ENCODE measurements around the gene ZDHHC4.
A peak's percentile ranks its signal among the peaks of the same experiment; 100 is the strongest.
"Not testable (repeated sequence)": the region's sequence is repeated elsewhere in the genome, so short reads cannot be mapped to it uniquely, and the experiment has no call there.

The ZDHHC4 gene

DNA sequence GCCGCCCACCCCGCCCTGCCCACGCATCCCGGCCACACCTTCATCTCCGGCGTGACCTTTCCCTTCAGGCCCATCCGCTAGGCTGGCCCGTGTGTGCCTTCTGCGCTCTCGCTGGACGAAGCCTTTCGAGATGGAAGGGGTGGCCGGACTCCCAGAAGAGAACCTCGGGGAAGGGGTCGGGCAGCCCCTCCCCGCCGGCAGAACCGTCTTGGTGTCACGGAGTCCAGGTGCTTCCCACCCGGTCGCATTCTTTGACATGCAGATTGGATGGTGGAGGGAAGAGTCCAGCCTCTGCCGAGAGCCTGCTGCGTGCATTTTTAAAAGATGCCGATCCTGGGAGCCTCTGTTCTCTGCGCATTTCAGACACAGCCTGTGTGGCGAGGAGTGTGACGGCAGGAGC is 30.8 kb downstream of the ZDHHC4 start:
- DNase-seq = no peak

GRCh38 chr7:6608794-6609193 is 31.5 kb downstream of the ZDHHC4 start:
- DNase-seq = no peak

DNA sequence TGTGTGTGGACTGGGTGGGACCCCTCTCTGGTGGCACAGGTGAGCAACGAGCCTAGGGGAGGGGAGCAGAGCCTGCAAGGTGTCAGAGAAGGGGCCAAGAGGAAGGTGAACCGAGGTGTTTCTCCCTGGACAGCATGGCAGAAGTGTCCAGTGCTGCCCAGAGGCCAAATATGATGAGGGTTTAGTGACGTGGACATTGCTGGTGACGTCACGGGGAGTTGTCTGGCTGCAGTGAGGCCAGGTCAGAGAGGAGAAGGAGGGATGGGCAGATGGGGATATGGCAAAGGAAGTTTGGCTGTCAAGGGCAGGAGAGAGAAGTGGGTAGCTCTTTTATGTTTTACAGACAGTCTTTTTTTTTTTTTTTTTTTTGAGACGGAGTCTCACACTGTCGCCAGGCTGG is 35.6 kb downstream of the ZDHHC4 start:
- DNase-seq = no peak

- no peak for DNase-seq
Measured at GRCh38 chr7:6613706-6614105, 36.5 kb downstream of the ZDHHC4 start.

DNA sequence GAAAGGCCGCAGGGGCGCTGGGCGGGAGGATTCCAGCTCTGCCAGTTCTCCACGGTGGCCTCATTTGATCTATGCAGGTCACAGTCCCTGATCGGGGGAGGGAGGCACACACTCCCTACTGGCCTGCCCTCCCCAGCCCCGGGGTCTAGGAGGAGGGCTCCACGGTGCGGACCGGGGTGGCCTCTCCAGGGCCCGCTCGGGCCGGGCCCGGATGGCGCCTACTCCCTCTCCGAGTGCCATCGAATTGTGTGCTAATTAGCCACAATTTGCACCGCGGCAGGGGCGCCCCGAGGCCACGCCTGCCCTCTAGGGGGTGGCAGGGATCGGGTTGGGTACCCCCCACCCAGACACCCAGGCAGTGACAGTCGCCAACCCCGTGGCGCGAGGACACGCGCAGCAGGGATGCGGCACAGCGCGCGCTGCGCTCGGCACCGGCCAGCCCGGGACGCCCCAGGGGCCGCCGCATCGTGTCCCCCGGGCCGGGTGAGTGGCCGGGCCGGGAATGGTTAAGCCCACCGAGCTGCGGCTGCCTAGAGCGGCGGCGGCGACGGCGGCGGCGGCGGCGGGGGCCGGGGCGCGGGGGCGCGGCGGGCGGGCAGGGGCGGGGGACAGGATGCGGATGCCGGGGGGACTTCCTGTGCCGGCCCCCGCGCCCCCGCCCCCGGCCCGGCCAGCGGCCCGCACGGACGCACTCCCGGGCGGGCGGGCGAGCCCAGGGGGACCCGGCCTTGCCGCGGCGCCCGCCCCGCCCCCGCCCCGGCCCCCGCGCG is 37.9 kb downstream of the ZDHHC4 start, which contains the start of gene ZNF853:
ZNF853 (plus strand) TSS at position 658 of the 770 bp plus-strand sequence. CDS start 565 bp downstream, outside the sequence.
- DNase-seq = peak; percentile 31

- DNase-seq = peak; percentile 16
Measured at GRCh38 chr7:6615723-6616555, 38.7 kb downstream of the ZDHHC4 start.

DNA sequence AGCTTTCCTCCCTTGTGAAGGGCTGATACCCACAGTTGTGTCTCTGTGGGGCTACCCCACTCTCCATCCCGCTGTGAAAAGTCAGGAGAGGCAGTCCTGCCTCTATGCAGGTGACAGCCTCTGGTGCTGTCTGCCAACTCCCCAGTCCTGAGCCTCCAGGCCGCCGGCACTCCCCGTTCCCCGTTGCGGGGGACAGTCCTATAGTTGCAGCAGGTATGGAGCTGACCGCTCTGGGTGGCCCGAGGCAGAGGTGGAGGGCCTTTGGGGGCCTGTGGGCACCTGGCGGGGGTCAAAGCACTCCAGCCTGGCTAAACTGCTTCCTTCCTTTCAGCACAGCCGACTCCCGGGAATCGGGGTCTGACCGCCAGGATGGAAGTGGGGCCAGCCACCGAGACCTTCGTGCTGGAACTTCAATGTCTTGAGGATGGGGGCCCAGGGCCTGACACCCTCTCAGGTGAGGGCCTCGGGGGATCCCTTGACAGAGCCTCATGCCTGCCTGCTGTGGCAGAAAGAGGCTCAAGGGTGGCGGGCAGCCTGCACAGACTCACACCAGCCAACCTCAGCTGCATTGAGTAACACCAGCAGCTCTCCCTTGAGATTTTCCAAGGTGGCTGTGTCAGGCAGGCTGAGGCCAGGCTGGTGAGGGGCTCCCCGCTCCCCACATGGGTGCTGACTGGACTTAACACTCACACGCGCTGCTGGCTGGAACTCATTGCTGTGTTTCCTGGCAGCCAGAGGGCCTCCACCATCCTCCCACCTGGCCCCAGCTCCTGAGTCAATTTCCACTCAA is 39.8 kb downstream of the ZDHHC4 start:
- DNase-seq = no peak

DNA sequence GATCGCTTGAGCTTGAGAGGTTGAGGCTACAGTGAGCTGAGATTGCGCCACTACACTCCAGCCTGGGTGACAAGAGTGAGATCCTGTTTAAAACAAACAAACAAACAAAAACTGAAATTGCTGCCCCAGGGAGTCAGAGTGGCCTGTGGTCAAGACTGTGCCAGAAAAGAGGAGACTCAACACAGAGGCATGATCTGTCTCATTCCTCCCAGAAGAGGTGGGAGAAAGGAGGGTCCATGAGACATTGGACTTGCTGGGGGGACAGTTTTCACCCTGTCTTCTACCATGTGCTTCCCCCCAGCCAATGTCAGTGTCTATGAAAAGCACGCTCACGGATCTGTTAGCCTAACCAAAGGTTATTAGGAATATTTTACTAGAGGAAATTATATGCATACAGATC is 41.4 kb downstream of the ZDHHC4 start:
- DNase-seq = no peak

- no peak for DNase-seq
Measured at GRCh38 chr7:6619961-6620360, 42.7 kb downstream of the ZDHHC4 start.

DNA sequence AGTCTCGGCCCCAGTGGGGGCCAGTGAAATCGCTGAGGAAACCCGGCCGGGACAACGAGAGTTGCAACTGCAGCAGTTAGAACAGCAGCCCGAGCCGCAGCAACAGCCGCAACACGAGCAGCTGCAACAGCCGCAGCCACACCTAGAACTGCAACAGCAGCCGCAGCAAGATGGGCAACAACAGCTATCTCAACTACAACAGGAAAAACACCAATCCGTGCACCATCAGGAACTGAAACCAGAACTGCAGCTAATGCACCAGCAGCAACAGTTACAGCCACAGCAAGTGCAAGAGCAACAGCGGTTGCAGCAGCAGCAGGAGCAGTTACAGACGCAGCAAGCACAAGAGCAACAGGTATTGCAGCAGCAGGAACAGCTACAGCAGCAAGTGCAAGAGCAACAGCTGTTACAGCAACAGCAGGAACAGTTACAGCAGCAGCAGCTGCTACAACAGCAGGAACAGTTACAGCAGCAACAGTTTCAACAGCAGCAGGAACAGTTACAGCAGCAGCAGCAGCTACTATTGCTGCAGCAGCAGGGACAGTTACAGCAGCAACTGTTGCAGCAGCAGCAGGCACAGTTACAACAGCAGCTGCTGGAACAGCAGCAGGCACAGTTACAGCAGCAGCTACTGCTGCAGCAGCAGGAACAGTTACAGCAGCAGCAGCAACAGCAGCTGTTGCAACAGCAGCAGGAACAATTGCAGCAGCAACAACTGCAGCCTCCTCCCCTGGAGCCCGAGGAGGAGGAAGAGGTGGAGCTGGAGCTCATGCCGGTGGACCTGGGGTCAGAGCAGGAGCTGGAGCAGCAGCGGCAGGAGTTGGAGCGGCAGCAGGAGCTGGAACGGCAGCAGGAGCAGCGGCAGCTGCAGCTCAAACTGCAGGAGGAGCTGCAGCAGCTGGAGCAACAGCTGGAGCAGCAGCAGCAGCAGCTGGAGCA is 44.2 kb downstream of the ZDHHC4 start:
- DNase-seq = no peak

- no peak for DNase-seq
Measured at GRCh38 chr7:6622134-6622710, 45.0 kb downstream of the ZDHHC4 start.

- peak; percentile 18 for DNase-seq
Measured at GRCh38 chr7:6623589-6624245, 46.5 kb downstream of the ZDHHC4 start.

- no peak for DNase-seq
Measured at GRCh38 chr7:6624246-6624611, 47.0 kb downstream of the ZDHHC4 start.

DNA sequence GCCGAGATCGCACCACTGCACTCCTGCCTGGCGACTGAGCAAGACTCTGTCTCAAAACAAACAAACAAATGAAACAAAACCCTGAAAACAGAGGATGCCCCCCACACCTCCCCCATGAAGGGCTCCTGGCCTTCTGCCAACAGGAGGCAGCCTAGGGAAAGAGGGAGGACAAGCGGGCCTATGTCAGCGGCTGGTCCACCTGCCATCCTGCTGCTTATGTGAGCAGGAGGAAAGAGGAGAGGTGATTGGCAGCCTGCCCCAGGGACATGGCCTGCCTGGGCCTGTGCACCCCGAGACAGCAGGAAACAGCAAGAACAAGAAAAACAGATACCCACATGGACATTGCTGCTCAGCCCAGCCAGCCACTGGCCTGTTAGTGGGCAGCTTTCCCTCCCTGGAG is 50.8 kb downstream of the ZDHHC4 start:
- DNase-seq = no peak

DNA sequence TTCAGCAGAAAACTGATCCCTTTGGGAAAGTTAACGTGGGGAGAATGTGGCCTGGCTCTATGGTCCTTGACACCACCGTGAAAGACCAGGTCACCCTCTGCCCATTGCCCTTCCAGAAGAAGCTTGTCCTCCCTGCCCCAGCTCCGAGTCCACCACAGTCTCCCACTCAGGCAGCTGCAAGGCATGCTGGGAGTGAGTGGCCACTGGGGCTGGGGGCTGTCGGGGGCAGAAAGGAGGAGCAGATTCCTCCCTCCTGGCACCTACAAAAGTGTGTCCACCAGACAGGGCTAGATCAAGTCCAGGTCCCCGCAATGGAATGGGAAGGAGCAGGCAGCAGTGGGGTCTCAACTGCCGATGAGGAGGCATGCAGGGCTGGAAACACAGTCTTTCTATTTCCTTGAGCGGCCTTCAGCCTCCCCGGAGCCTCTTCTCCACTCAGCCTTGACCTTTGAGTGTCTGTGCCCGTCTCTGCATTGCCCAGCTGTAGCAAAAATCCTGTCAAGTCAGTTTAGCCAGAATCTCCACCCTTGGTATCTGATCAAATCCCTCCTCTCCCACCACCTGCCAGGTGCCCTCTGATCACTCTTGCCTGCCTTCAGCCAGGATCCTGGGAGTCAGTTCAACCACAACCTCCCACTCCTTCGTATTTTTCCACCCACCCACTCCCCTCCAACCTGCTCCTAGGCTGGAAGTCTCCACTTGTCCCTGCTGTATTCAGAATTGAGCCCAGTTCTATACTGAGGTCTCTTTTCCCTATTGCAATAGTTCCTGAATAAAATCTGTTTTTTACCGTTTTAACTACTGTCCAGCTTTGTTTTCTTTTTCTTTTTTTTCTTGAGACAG is 53.0 kb downstream of the ZDHHC4 start:
- DNase-seq = no peak

- DNase-seq = peak; percentile 14
Measured at GRCh38 chr7:6631605-6632004, 54.4 kb downstream of the ZDHHC4 start.

DNA sequence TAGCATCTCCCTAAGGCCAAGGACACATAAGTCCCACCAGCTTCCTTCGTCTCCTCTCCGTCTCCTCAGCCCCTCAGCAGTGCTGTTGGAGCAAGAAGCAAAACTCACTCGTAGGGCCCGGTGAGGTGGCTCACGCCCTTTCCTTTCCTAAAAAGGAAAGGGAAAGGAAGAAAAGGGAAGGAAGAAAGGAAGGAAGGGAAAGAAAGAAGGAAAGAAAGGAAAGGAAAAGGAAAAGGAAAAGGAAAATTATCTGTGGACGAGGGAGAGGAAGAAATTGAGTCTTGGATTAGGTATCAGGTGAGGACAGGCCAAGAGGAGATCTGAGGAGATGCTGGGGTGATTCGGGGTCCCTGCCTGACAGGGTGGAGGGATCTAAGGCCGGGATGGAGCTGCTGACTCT is 56.8 kb downstream of the ZDHHC4 start:
- DNase-seq = no peak

- not testable (repeated sequence) for DNase-seq
Measured at GRCh38 chr7:6634971-6635370, 57.7 kb downstream of the ZDHHC4 start.

GRCh38 chr7:6636741-6637543 is 59.7 kb downstream of the ZDHHC4 start, which contains the start of gene ZNF316:
Gene ZNF316, plus strand, starts transcription at chr7:6637318. Its CDS starts 5,092 bp downstream, at chr7:6642410.
- peak; percentile 72 for DNase-seq
